Fibroblast of skin of back (primary cell): ENCODE results near the gene MRM2.

Experiments
- DNase-seq: peaks from one replicate; pipeline ENCODE4 v3.0.0-alpha.2; 2013

The MRM2 gene

GRCh38 chr7:2264158-2264557 lies 22.2 kb upstream of the MRM2 start:
- no peak for DNase-seq

DNA sequence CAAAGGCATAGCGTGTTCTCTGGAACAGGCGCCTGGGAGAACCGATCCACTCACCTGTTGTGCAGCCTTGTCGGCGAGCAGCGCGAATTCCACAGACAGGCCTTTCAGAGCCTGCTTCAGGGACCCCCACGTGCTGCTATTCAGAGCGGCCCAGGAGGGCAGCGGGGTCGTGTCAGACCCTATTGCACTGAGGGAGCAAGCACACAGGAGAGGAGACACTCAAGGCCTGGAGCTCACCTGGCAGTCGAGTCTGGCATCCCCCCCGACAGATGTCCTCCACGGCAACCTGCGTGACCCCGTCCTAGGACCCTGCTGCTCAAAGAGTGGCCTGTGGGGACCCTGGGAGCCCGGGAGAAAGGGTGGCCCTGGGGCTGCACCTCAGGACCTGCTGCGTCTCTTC lies 21.2 kb upstream of the MRM2 start:
- DNase-seq: no peak

- no peak for DNase-seq
These were observed 19.6 kb upstream of the MRM2 start for GRCh38 chr7:2261611-2262010.

DNA sequence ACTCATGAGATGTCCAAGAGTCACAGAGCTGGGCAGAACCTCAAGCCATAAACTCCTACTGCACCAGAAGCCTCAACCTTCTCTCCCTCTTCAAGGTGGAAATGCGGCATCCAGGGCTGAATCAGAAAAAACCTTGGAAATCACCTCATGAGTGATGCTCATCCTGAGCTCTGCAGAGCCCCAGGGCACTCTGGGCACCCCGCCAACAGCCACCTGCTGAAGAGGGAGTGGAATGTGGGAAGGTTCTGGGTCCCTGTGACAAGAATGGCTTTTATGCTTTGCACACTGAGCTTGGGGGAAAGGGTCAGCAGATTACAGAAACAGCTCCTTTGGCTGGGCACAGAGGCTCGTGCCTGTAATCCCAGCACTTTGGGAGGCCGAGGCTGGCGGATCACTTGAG lies 18.8 kb upstream of the MRM2 start:
- no peak for DNase-seq

DNA sequence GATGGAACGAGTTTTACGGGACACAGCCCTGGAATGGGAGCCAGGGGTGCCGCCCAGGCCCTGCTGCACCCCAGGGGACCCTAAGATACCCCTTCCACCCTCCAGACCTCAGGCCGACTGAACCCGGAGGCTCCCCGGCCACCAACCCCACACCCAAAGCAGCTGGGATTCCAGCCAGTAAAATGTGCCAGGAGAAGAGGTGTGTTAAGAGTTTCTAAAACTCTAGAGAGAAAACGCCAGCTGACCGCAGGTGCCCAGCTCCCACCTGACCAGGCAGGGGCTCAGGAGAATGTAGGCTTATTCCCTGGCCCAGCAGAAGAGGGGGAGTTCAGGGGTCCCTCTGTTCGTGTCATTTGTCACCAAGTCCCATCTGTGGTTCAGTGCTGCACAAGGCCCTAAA lies 17.5 kb upstream of the MRM2 start:
- no peak for DNase-seq

DNA sequence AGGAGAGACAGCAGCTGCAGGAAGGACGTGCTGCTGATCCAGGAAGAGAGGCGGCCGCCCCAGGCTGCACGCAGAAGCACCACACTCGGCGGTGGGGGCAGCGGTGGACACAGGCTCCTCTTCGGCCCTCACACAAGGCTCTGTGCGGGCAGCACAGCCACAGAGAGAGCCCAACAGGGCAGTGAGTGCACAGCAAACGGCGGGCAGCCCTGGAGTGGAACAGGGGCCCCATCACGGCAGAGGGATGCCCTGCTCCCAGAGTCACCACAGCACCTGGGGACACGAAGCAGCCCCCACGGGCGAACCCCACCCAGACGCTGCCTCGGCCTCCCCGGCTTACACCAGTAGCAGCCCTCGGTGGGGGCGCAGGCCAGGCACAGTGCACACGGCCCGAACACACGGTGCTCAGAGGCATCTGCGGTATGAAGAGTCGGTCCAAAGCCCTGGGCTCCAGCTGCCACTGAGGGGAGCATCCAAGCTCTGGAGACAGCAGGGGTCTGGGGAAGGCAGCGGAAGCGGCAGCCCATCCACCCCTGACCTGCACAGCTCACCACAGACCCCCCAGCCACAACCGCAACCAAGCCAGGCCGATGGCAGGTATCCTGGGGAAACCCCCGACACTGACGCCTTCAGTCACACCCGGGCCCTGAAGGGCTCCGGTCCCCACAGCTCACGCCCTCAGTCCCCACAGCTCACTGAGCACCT lies 16.8 kb upstream of the MRM2 start:
- DNase-seq: no peak

DNA sequence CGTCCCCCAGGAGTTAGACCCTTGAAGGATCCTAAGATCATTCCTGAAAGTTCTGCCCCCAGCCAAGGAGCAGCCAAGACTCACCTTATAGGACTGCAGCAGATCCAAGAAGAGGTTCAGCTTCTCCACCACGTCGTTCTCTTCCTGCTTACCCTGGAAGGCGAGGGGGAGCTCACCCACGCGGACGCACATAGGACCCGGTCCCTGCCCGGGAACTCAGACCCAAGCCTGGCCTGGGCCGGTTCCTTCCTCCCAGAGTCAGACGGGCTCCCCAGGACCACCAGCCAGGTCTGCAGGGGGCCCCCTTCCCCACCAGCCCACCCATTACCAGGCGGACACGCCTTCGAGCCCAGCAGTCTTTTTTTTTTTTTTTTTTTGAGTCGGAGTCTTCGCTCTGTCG lies 15.6 kb upstream of the MRM2 start:
- no peak for DNase-seq

- DNase-seq: no peak
These were observed 15.1 kb upstream of the MRM2 start for GRCh38 chr7:2257046-2257551.

- no peak for DNase-seq
These were observed 14.5 kb upstream of the MRM2 start for GRCh38 chr7:2256306-2257045.

DNA sequence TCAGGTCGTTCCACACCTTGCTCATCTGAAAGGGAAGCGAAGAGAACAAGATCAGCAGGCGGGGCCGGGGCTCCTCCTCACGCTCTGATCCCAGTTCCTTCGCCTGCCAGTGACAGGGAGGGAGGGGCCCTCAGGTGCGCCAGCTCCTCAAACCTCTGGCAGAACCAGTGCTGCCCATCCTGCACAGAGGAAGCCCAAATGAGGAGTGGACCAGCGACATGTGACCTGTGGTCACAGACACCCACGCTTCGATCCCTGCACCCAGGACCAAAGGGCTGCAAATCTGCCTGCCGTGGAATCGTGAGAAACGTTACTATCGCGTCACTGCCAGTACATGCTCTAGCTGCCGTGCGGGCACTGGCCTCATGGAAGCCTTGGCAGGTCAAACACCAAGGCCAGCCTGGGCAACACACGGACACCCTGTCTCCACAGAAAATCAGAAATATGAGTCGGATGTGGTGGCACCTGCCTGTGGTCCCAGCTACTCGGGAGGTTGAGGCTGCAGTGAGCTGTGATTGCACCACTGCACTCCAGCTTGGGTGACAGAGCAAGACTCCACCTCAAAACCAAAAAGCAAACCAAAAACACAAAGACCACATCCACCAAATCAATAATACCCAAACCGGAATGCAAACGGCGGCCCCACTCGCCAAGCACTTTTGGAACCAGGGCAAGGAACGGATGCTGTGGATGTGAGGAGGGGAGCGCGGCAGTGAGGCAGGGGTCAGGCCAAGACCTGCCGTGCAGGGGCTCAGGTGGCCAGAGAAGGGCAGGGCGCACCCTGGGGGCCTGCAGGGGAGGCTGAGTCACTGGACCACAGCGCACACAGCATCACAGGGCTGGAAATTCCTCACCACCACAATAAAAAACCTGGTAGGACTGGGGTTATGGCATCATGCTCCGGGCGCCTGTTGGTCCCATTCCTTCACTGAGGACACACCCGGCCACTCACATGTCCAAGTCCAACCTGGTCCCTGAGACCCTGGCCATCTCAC lies 13.4 kb upstream of the MRM2 start:
- no peak for DNase-seq

DNA sequence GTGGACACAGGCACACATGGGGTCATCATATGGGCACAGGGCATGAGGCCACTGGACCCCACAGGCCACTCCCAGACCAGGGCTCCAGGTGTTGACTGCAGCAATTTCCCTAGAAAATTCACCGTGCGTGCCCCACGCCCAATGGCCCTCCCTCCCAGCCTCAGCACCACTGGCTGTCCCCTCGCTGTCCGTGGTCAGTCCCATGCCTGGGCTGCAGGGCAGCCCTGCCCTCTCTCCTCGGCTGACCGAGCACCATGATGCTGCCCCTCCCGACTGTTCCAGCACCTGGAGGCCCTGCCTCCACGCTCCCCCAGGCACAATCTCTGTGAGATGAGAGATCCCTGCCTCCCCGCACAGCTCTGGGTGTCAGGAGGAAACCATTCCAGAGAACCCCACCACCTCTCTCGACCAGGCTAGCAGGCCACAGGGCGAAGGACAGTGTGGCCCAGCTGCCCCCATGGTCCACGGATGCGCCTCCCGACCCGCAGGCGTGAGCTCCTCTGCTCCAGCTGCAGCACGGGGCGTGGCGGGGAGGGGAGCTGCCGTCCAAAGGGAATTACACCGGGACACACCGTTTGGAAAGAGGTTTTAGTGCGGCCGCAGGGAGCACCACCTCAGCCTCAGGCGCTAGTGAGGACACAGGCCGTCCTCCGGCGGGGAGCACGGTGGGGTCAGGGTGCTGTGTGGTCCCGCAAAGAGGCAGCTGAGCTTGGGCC lies 12.6 kb upstream of the MRM2 start:
- DNase-seq: no peak

- DNase-seq: no peak
These were observed 11.7 kb upstream of the MRM2 start for GRCh38 chr7:2253525-2254244.

GRCh38 chr7:2253021-2253420 lies 11.0 kb upstream of the MRM2 start:
- no peak for DNase-seq

DNA sequence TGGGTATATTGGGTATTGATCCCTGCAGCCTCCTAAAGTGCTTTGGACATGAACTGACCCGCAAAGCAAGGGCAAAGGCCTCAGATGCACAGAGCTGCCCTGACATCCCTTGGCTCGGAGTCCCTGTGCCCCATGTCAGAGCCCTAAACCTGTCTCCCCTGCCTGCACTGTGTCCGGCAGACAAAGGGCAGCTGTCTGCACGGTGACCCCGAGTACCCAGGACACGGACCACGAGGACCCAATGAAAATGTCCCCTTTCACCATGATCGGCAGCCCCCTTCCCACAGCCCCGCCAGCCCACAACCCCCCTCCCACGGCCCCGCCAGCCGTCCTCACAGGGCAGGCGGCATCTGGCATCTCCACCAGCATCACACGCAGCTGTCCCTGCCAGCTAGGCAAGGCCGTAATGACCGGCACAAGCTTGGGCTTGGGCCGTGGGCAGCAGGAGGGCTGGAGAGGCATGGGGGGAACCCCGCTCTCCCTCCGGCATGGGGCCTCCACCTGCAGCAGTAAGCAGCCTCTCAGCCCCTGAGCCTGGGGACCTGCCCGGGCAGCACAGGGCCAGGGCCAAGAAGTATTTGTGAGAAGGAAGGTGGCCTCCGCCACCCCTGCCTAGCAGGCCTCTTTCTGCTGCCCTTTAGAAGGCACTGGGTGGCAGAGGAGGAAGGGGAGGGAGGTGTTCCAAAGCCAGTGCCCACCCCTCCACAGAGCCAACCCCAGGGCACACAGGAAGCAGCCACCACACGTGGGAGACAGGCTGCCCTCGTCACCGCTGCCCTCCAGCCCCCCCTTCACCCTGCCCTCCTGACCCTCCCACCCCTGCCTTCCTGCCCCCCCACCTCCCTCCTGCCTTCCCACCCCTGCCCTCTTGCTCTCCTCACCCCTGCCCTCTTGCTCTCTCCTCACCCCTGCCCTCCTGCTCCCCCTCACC lies 10.1 kb upstream of the MRM2 start:
- no peak for DNase-seq

DNA sequence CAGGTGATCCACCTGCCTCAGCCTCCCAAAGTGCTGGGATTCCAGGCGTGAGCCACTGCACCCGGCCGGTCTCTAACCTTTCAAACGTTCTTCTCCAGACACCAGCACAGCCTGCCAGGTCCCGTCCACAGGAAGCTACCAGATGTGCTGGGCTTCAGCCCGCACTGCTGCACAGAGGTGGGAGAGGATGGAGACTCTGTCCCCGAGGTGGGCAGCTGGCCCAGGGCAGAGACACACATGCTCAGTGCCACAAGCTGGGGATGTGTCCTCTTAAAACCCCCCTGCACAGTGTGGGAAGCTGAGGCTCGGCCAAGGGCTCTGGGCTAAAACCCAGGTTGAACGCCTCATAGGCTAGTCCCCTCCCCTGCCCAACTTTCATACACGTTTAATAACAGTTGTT lies 9.4 kb upstream of the MRM2 start:
- no peak for DNase-seq

GRCh38 chr7:2249744-2250323 lies 7.8 kb upstream of the MRM2 start:
- no peak for DNase-seq

- DNase-seq: peak; percentile 96
These were observed 7.1 kb upstream of the MRM2 start for GRCh38 chr7:2248984-2249694.

DNA sequence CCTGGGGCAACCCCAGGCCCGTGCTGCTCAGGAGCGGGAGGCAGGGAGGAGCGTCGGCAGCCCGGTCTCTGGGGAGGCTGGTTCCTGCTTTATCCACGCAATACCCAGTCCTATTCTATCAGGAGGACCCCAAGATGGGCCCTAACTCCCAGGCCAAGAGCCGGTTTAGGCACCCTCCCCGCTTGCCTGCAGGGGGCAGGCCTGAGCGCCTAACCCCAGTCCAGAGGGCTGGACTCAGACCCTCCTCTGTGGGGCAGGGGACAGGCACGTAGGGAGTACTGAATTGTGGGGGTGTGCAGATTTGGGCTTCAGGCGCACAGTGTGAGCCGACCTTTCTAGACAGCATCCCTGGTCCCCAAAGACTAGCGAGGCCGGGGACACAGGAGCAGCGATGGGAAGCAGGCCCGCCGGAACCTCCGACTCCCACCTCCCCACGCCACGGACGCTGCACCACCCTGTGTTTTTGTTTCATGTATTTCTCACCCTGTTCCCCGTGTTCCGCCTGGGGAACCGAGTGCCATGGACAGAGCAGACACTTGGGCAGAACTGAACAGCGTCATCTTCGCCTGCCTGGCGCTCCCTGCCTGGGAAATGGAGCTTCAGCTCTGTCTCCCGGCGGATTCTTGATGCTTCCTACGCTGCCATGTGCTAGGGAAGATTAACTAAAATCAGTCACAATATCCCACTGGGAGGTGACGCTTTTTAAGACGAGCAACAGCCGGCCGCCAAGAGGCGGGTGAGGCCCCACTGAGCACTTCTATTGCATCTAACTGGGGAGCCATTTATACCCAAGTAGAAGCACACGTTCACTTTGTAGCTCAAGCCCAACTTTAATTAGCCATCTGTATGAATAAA lies 5.4 kb upstream of the MRM2 start:
- DNase-seq: peak; percentile 18
